ENCODE results near the gene CCDC141. TPM values are rescaled to one million over a fixed set of nuclear protein-coding genes. Genes with fewer than 3 reads are reported as not detected.

CCDC141 gene
- total RNA-seq, 3 donors from 2014 or later: 1.3 to 11.7 (median 2.2) TPM

GRCh38 chr2:178855151-178855550 is 194.8 kb downstream of the CCDC141 start:
- H3K9me3 ChIP-seq: no peaks in the 10 kb centered on the region
- no peak overlapping the region for H3K27ac ChIP-seq
- no peak for DNase-seq (ENCODE audit: low spot score in 2 of 2)
- H3K36me3 ChIP-seq: no peaks in the 10 kb centered on the region
- TF ChIP-seq POLR2A (IDR thresholded peaks at IDR 0.05) (no peak), CTCF (IDR thresholded peaks at IDR 0.05) (no peak), POLR2AphosphoS5 (IDR thresholded peaks at IDR 0.05) (no peak)
- no peaks in the 10 kb centered on the region for H3K27me3 ChIP-seq
- intact Hi-C loops (cut with DNase I; ENCODE audit: low total_unique reads): no loop called here
- no peaks in the 10 kb centered on the region for H3K4me1 ChIP-seq
- H3K4me3 ChIP-seq: no peak overlapping the region

- no peak overlapping the region for H3K4me3 ChIP-seq
- no peak for DNase-seq (ENCODE audit: low spot score in 2 of 2)
- intact Hi-C loops (cut with DNase I; ENCODE audit: low total_unique reads): no loop called here
- H3K4me1 ChIP-seq: no peaks in the 10 kb centered on the region
- no peak overlapping the region for H3K27ac ChIP-seq
- no peaks in the 10 kb centered on the region for H3K36me3 ChIP-seq
- TF ChIP-seq POLR2AphosphoS5 (IDR thresholded peaks at IDR 0.05) (no peak), POLR2A (IDR thresholded peaks at IDR 0.05) (no peak), CTCF (IDR thresholded peaks at IDR 0.05) (no peak)
- H3K27me3 ChIP-seq: no peaks in the 10 kb centered on the region
- H3K9me3 ChIP-seq: no peaks in the 10 kb centered on the region
Measured at GRCh38 chr2:178848335-178848734, 201.6 kb downstream of the CCDC141 start.

GRCh38 chr2:178846458-178846802 is 203.5 kb downstream of the CCDC141 start:
- Histone ChIP-seq H3K36me3 (no peaks in the 10 kb centered on the region), H3K9me3 (no peaks in the 10 kb centered on the region), H3K4me3 (no peak overlapping the region), H3K27me3 (no peaks in the 10 kb centered on the region), H3K27ac (no peak overlapping the region), H3K4me1 (no peaks in the 10 kb centered on the region)
- no peak for TF ChIP-seq POLR2A (IDR thresholded peaks at IDR 0.05)
- TF ChIP-seq CTCF (IDR thresholded peaks at IDR 0.05): no peak
- intact Hi-C loops (cut with DNase I; ENCODE audit: low total_unique reads): no loop called here
- DNase-seq (ENCODE audit: low spot score in 2 of 2): no peak

- no peak overlapping the region for H3K27ac ChIP-seq
- intact Hi-C loops (cut with DNase I; ENCODE audit: low total_unique reads): no loop called here
- no peaks in the 10 kb centered on the region for H3K9me3 ChIP-seq
- H3K27me3 ChIP-seq: no peaks in the 10 kb centered on the region
- no peaks in the 10 kb centered on the region for H3K4me1 ChIP-seq
- TF ChIP-seq POLR2A (IDR thresholded peaks at IDR 0.05): no peak
- no peak for TF ChIP-seq CTCF (IDR thresholded peaks at IDR 0.05)
- TF ChIP-seq POLR2AphosphoS5 (IDR thresholded peaks at IDR 0.05): no peak
- no peaks in the 10 kb centered on the region for H3K36me3 ChIP-seq
- H3K4me3 ChIP-seq: no peak overlapping the region
- no peak for DNase-seq (ENCODE audit: low spot score in 2 of 2)
Measured at GRCh38 chr2:178845566-178846457, 204.1 kb downstream of the CCDC141 start.

GRCh38 chr2:178844701-178845100 is 205.2 kb downstream of the CCDC141 start:
- no peak for DNase-seq (ENCODE audit: low spot score in 2 of 2)
- intact Hi-C loops (cut with DNase I; ENCODE audit: low total_unique reads): no loop called here
- no peaks in the 10 kb centered on the region for H3K27me3 ChIP-seq
- no peaks in the 10 kb centered on the region for H3K4me1 ChIP-seq
- H3K9me3 ChIP-seq: no peaks in the 10 kb centered on the region
- no peak overlapping the region for H3K4me3 ChIP-seq
- no peak overlapping the region for H3K27ac ChIP-seq
- no peaks in the 10 kb centered on the region for H3K36me3 ChIP-seq
- no peak for TF ChIP-seq POLR2AphosphoS5 (IDR thresholded peaks at IDR 0.05)
- no peak for TF ChIP-seq CTCF (IDR thresholded peaks at IDR 0.05)
- TF ChIP-seq POLR2A (IDR thresholded peaks at IDR 0.05): no peak

Data from breast epithelium (tissue), 4 donors.